Stimulated activated CD8-positive, alpha-beta memory T cell treated with anti-CD3 and anti-CD28 coated beads, Interleukin-15, amount 100 ng/mL, for 24 hours (primary cell): ENCODE measurements around the gene SEC11A.
"Not testable (repeated sequence)": the region's sequence is repeated elsewhere in the genome, so short reads cannot be mapped to it uniquely, and the experiment has no call there.

ENCODE experiments used
- DNase-seq: peaks from one replicate; pipeline ENCODE4 v3.0.0-alpha.2; 2020; ENCODE audit warnings: low read depth

Gene SEC11A

GRCh38 chr15:84716036-84716732 is at the start of gene SEC11A:
SEC11A (minus strand) TSS chr15:84716139; CDS start chr15:84716075, 64 bp downstream.
- DNase-seq, result peak; percentile 83

DNA sequence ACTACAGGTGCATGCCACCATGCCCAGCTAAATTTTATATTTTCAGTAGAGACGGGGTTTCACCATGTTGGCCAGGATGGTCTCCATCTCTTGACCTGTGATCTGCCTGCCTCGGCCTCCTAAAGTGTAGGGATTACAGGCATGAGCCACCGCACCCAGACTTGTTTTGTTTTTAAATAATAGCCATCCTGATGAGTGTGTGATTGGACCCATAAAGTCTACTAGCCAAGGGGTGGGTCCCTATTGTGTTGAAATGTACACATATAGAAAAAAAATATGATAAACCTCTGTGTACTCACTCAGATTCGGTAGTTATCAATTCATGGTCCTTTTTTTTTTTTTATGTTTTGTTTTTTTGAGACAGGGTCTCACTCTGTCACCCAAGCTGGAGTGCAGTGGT is 49.7 kb upstream of the SEC11A start:
- DNase-seq, result no peak

DNA sequence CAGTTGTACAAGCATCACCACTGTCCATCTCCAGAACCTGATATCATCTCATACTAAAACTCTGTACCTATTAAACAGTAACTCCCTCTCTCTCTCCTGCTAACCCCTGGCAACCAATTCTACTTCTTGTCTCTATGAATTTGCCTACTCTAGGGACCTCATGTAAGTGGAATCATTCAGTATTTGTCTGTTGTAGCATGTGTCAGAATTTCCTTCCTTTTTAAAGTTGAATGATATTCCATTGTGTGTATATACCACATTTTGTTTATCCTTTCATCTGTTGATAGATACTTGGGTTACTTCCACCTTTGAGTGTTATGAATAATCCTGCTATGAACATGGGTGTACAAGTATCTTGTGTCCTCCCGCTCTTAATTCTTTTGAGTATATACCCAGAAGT is 49.0 kb upstream of the SEC11A start:
- no peak for DNase-seq

GRCh38 chr15:84764585-84764984 is 48.6 kb upstream of the SEC11A start:
- no peak for DNase-seq

- no peak for DNase-seq
Observed at GRCh38 chr15:84762840-84763572, 47.1 kb upstream of the SEC11A start.

DNA sequence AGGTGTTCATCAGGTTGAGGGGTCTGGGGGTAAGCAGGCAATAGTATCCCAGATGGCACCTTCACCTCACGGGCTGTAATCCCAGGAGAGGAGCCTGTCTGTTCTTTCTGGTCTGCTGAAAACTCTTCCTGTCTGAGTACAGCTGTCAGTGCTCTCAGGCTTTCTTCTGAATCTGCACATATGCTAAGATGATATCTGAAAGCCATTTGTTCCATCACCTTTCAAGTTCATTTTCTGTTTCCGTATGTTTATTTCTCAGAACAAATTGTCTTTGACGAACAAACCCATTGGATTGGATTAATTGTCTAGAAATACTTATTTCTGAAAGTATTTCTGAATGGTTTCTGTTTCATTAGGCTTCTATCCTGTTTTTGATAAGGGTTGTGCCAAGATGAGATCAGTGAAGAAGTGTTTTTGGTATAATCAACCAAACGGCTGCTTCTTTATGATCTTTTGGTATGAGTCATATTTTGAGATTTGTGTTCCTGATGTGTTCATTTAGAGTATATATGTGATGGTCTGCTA is 45.7 kb upstream of the SEC11A start:
- DNase-seq, result no peak

DNA sequence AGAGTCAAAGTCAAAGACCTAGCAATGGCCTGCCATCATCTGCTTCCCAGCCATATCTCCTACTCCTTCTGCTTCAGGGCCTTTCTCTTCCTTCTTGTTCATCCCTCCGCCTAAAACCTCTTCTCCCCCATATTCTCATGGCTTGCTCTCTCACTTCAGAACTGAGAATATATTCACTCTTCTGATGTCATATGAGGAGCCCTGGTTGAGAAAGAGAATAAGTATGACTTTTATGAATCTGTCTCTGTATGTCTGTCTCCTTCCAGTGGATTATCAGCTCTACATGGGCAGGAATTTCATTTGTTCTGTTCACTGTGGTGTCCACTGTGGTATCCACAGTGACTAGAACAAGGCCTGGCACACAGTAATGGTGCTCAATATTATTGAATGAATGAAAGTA is 44.3 kb upstream of the SEC11A start:
- no peak for DNase-seq

GRCh38 chr15:84759018-84759417 is 43.1 kb upstream of the SEC11A start:
- DNase-seq, result no peak

DNA sequence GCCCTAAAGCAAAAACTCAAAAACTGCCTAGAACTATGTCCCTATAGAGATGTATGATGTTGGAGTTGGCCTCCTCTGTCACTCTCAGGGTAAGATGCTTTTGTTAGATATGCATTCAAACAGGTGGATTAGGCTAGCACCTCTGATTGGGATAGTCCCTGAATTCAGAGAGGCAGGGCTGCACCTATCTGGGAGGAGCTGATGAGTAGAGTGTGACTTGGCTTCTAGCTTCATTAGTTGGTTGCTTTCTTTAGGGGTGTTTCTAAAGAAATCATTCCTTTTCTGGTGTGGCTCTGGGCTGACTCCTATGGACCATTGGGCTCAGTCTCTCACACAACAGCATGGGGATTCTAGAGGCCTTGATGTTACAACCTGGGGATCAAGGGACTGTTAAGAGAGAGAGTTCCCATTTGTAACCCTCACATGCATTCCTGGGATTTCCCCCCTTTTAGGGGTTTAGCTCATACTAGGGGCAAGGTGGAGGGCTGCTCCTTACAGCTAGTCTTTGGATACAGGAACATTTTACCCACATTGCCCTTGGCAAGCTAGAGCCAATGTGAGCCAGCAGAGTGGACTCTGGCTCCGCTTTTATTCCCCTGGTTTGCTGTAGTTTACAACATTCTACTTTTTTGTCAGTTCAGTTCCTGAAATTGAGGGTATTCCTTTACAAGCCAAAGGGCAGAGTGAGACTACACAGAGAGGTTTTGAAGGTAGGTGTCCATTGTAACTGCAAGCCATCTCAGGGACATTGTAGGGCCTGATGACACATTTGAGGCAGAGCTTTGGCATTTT is 40.0 kb upstream of the SEC11A start:
- DNase-seq, result no peak

DNA sequence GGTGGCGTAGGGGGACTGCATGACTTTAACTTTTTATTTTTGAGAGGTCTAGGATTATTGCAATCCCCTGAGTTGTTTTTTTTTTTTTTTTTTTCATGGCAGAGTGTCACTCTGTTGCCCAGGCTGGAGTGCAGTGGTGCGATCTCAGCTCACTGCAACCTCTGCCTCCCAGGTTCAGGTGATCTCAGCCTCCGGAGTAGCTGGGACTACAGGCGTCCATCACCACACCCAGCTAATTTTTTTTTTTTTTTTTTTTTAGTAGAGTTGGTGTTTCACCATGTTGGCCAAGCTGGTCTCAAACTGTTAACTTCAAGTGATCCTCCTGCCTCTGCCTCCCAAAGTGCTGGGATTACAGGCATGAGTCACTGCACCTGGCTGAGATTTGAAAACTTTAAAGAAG is 39.0 kb upstream of the SEC11A start:
- not testable (repeated sequence) for DNase-seq

DNA sequence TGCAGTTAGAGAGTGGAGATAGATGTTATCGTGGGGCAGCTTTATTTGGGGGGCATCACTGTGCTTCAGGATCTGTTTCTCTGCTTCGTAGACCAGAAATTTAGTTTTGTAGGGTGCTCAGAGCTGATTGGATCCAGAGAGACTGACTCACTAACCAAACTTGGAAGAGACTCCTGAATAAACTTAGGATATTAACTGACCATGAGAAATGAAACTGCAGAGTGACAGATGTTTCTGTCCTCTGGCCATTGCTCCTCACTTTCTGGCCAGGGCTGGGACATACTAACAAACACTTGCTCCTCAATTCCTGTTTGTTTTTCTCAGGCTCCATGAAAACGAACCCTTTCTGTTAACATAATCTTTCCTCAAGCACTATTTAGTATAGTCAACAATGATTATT is 36.8 kb upstream of the SEC11A start:
- no peak for DNase-seq

GRCh38 chr15:84752195-84752594 is 36.3 kb upstream of the SEC11A start:
- DNase-seq, result no peak

GRCh38 chr15:84751721-84752120 is 35.8 kb upstream of the SEC11A start:
- not testable (repeated sequence) for DNase-seq

GRCh38 chr15:84750583-84751092 is 34.7 kb upstream of the SEC11A start:
- DNase-seq, result no peak

DNA sequence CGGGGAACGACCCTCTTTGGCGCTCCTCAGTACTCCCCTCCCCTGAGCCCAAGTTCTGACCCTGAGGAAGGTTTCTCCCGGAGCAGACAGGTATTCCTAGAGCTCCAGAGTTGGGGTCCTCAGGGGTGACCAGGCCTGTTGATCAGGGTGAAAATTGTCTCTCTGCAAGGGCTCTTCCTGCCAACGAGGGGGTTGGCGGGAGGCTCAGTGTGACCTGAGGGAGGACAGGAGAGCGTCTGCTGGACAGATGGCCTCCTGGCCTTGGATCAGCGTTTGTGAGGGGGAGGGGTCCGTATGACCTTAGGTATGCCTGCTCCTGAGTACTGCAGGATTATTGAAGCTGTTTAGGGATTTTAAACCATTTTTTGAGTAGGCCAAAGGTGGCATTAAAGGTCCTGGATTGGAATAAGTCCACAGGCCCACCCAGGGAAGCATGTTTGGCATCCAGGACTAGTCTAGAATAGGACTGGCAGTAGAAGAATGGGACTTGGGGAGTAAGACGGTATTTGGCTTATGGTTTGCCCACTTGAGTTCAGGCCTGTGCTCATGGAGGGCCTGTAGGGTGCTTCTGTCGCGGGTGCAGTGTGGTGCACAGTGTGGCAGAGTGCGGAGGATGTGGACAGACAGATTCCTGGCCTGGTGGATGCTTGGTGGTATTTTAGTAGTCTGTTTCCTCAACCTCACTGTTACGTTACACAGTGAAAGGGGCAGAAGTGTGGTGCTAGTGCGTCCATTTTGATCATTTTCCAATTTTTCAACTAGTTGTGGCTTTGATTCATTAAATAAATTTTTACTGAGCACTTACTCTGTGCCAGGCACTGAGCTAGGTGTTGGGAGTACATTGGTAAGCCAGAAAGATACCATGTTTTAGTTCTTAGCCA is 33.4 kb upstream of the SEC11A start:
- no peak for DNase-seq

DNA sequence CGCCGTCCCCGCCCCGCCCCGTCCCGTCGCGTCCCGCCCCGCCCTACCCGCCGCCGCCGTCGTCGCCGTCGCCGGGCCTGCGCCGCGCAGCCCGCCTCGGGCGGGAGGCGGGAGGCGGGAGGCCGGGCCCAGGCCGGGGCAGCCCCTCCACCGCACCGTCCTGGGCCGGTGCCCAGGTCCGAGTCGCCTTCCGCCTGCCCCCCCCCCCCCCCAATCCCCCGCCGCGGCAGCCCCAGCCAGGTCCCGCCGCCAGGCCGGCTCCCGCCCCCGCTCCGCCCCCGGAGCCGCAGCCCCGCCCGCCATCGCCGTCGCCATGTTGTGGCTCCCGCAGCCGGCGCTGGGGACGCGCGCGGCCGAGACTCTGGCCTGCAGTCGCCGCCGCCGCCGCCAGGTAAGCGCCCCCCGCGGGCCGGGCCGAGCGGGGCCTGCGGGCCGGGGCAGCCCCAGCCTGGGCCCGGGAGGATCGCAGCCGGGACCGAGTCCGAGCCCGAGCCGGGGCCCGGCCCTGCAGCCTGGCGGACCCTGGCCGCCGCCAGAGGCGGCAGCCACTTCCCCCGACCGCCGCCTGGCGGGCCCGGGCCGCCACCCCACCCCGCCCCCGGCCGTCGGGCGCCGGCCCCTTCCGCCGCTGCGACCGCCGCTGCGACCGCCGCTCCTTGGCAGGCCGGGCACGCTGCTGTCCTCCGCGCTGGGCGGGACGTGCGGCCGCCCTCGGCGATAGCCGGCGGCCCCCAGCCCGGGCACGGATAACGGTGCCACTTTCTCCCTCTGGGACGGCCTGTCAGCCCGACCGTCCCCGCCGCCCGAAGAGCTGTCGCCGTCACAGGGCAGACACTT is 32.6 kb upstream of the SEC11A start, which contains the start of gene ZNF592:
Gene ZNF592, plus strand, starts transcription at position 319 of the 837 bp plus-strand sequence. CDS start 34,084 bp downstream, outside the sequence.
- DNase-seq, result peak; percentile 60

DNA sequence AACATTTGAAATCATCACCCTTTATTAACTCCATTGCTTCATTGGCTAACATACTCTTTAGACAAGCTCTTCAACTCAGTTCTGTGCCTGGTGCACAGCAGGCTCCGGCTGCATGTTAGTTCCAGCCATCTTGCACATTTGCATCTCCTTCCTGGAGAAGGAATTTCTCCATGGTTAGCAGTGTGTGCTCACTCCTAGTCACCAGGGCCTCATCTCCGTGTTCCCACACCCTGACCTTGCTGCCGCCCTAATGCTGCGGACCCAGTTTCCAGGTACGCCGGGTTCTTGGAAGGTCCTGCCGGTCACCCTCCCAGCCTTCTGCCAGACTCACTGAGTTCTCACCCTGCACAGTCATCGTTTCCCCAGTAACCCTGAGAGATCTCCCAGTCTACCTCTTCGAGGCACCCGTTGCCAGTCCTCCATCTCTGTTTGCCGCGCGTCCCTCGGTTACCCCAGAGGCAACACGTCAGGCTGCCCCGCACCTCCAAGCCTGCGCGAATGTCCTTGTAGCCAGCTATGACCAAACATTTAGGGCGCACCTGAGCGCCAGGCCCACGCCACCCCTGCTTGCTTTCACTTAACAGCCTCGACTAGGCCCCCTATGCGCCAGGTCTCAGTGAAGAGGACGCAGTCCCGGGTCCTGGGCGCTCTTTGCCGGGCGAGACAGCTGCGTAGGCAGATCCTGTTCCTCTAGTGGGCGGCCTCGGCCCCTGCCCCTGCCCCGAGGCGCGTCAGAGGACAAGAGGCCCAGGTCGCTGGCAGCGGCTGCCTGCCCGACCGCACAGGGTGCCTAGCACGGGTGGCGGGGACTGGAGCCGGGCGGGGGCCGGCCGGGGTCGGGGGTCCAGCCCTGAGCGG is 31.7 kb upstream of the SEC11A start:
- DNase-seq, result peak; percentile 31

DNA sequence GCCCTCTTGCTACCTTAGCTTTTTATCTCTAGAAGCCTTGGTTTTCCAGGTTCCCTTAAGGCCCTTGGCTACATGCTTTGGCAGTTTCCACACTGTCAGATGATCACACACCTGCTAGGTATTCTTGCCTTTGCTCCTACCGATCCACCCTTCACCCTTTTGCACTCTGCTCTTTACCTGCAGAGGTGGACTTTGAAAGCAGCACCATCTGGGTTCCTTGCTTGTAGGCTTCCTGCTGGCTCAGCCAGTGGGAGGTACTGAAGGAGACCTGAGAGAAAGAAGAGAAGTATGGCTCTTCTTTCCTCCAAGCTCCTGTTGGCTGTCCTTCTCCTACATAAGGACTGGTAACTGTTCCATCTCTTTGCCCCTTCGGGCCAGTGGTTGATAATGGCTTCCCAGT is 25.2 kb upstream of the SEC11A start:
- no peak for DNase-seq

DNA sequence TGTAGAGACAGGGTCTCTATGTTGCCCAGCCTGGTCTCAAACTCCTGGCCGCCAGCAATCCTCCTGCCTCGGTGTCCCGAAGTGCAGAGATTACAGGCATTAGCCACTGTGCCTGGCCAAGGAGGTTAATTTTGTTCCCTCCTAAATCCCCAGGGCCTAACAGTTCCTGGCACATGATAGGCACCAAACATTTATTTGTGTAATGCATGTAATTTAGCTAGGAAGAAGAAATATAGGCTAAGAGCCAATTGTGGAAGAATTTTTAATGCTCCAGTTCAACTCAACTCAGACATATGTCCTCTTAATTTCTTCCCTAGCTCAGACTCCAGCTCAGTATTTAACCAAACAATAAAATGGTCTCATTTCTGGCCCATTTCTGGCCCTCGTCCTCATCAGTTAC is 24.8 kb upstream of the SEC11A start:
- no peak for DNase-seq
